ENCODE measurements around the gene PHACTR2.
A peak's percentile ranks its signal among the peaks of the same experiment; 100 is the strongest.

Gene PHACTR2

DNA sequence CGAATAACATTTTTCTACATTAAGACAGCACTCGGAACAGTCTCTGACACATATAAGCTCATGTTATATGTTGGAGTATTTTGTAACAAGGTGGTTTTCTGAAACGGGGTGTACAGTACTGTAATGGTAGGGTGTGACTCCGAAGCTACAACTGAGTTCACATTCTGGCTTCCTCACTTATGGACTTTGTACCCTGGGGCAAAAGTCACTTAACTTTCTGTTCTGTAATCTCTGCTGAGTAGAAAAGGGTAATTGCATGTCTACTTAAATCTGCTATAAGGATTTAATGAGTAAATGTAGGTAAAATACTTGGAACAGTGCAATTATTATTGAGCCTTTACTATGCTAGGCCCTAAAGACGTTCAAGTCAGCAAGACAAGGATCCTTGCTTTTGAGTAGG, 160.6 kb downstream of the PHACTR2 start:
- TF ChIP-seq, protein P1, sequence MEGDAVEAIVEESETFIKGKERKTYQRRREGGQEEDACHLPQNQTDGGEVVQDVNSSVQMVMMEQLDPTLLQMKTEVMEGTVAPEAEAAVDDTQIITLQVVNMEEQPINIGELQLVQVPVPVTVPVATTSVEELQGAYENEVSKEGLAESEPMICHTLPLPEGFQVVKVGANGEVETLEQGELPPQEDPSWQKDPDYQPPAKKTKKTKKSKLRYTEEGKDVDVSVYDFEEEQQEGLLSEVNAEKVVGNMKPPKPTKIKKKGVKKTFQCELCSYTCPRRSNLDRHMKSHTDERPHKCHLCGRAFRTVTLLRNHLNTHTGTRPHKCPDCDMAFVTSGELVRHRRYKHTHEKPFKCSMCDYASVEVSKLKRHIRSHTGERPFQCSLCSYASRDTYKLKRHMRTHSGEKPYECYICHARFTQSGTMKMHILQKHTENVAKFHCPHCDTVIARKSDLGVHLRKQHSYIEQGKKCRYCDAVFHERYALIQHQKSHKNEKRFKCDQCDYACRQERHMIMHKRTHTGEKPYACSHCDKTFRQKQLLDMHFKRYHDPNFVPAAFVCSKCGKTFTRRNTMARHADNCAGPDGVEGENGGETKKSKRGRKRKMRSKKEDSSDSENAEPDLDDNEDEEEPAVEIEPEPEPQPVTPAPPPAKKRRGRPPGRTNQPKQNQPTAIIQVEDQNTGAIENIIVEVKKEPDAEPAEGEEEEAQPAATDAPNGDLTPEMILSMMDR (IDR thresholded peaks at IDR 0.05; ENCODE audit: low read depth, low read length), result no peak
- no peak overlapping the region for H3K4me3 ChIP-seq (ENCODE audit: low read depth, low read length)
- in situ Hi-C loops (cut with HindIII; ENCODE audit: low sequenced_read_pairs), result no loop called here
- no peak for DNase-seq (ENCODE audit: low read depth, low spot score)

DNA sequence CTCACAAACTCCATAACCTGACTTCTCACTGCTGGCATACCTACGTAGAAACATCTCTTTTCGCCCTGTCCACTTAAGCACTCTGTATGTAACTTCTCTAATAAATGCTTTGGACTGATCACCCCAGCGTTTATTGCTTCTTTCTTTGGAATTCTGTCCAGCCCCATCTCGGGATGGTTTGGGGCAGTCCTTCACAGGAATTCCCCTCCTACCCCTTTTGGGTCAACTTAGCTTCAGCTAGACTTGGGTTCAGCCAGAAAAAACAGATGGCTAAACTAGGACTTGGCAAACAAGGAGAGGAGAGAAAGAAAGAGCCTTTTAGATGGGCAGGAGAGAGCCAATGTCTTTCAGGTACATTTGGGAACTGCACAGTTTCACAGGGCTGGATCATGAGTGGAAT, 161.4 kb downstream of the PHACTR2 start:
- H3K4me3 ChIP-seq (ENCODE audit: low read depth, low read length), result no peak overlapping the region
- TF ChIP-seq, protein P1 (IDR thresholded peaks at IDR 0.05; ENCODE audit: low read depth, low read length), result no peak
- no peak for DNase-seq (ENCODE audit: low read depth, low spot score)
- in situ Hi-C loops (cut with HindIII; ENCODE audit: low sequenced_read_pairs), result no loop called here

- no peak for DNase-seq (ENCODE audit: low read depth, low spot score)
- in situ Hi-C loops (cut with HindIII; ENCODE audit: low sequenced_read_pairs), result no loop called here
- TF ChIP-seq, protein P1 (IDR thresholded peaks at IDR 0.05; ENCODE audit: low read depth, low read length), result no peak
- no peak overlapping the region for H3K4me3 ChIP-seq (ENCODE audit: low read depth, low read length)
Observed at GRCh38 chr6:143840595-143841265, 163.0 kb downstream of the PHACTR2 start.

DNA sequence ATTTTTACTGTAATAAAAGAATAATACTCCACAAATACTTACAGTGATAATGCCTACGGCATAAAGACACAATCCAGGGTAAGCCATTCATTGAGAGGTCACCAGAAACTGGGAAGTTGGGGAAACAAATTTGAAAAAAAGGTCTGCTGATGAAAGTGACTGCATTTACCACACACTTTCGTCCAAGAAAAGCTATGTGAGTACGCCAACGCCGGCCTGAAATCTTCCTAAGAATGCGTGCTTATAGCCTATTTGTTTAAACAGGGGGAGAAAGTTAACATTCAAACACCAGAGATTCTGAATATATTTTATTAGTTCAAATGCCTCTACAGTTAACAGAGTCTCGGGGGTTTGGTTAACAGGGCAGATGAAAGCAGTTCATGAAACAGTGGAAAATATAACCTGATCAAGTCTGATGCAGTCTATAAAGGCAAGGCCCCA, 164.7 kb downstream of the PHACTR2 start:
- TF ChIP-seq, protein P1 (IDR thresholded peaks at IDR 0.05; ENCODE audit: low read depth, low read length), result no peak
- peak overlapping the region; percentile 86 for H3K4me3 ChIP-seq (ENCODE audit: low read depth, low read length)
- no peak for DNase-seq (ENCODE audit: low read depth, low spot score)
- in situ Hi-C loops (cut with HindIII; ENCODE audit: low sequenced_read_pairs), result no loop called here

GRCh38 chr6:143842902-143843676, 165.3 kb downstream of the PHACTR2 start, which contains the start of gene LTV1:
Gene LTV1, plus strand, starts transcription at chr6:143843338. Its CDS starts 140 bp downstream, at chr6:143843478.
- TF ChIP-seq, protein P1 (IDR thresholded peaks at IDR 0.05; ENCODE audit: low read depth, low read length), result no peak
- in situ Hi-C loops (cut with HindIII; ENCODE audit: low sequenced_read_pairs), result no loop called here
- H3K4me3 ChIP-seq (ENCODE audit: low read depth, low read length), result peak within 1 kb of the TSS; percentile 86
- DNase-seq (ENCODE audit: low read depth, low spot score), result peak; percentile 98

DNA sequence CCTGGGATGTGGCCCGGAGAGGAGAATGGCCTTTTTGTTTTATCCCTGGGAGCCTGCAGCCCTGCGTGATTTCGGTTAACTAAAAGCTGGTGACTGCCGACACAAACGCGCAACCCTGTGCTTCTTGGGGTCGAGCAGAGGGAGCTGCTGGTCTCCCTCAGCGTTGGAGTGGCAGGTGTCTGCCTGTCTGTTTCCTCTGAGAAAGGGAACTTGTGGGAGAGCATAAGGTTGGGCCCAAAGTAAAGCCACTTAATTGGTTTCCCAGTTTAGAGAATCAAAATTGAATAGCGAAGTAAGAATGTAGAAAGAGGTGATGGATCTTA, 165.9 kb downstream of the PHACTR2 start:
- peak overlapping the region; percentile 86 for H3K4me3 ChIP-seq (ENCODE audit: low read depth, low read length)
- DNase-seq (ENCODE audit: low read depth, low spot score), result no peak
- in situ Hi-C loops (cut with HindIII; ENCODE audit: low sequenced_read_pairs), result no loop called here
- TF ChIP-seq, protein P1 (IDR thresholded peaks at IDR 0.05; ENCODE audit: low read depth, low read length), result no peak
